ENCODE data around the gene MADD. TPM values are rescaled to one million over a fixed set of nuclear protein-coding genes. Genes with fewer than 3 reads are reported as not detected.

The MADD gene
- total RNA-seq, 1 experiment from 2014 or later, result 41.0 TPM

DNA sequence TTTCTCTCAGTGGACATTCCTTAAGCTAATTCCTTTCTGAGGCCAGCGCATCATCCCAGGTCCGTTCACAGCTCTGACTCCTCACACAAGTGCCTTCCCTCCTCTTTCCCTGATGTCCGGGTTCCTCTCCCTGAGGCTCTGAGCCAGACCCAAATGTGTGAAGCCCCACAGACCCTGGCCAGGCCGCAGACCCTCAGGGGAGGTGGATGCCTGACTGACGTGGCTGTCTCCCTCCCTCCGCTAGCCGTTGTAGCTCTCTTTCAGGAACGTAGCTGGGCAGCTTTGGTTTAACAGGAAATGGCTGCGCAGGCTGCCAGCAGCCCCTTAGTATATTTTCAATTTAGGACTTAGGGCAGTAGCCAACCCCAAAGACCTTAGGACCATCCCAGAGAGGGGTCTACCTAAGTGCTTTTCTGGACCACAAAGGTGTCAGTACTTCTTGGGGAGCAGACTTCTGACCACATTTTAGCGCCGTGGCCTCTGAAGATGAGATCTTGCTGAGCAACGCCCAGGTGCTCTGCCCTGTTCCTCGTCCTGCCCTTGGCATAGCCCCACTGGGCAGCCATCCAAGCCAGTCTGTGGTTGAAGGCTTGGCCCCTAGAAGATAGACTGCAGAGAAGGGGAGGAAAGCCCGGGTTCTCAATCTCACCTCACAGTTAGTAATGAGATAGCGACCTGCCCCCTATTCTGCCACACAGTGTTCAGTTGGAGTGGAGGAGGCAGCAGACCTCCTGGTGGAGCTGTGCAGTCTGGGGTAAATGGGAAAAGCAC lies 55.5 kb downstream of the MADD start:
- Histone ChIP-seq H3T11ph (ENCODE audit: low read length) (no peak overlapping the region), H4K5ac (ENCODE audit: insufficient read length, low read depth, low read length) (no peak overlapping the region), H3K14ac (ENCODE audit: insufficient read depth, low read length) (no peak overlapping the region), H2BK20ac (ENCODE audit: low read depth, low read length, poor library complexity, severe bottlenecking) (no peak overlapping the region), H3K9me3 (ENCODE audit: control insufficient read depth, low read depth, low read length) (no peaks in the 10 kb centered on the region), H3K4me2 (ENCODE audit: insufficient read depth, insufficient read length, low read length) (no peak overlapping the region), H3K4me1 (ENCODE audit: insufficient read depth, low read length) (no peaks in the 10 kb centered on the region), H2BK120ac (ENCODE audit: low read depth, low read length, poor library complexity, severe bottlenecking) (no peak overlapping the region), H3K18ac (ENCODE audit: insufficient read length, low read depth, low read length) (no peak overlapping the region), H3K56ac (ENCODE audit: insufficient read length, low read depth, low read length) (no peak overlapping the region), H3K23me2 (ENCODE audit: insufficient read length, low read depth, low read length, poor library complexity, severe bottlenecking) (no peaks in the 10 kb centered on the region), H4K91ac (ENCODE audit: insufficient read length, low read depth, low read length) (no peak overlapping the region), H2BK12ac (ENCODE audit: insufficient read length, low read depth, low read length) (no peak overlapping the region), H3K9ac (ENCODE audit: extremely low read depth, insufficient read length, low read length) (no peak overlapping the region), H3K23ac (ENCODE audit: insufficient read length, low read depth, low read length) (no peak overlapping the region), H3K27ac (ENCODE audit: insufficient read length, low read depth, low read length) (no peak overlapping the region), H3K79me1 (ENCODE audit: insufficient read depth, low read depth, low read length, poor library complexity, severe bottlenecking) (no peaks in the 10 kb centered on the region), H2AFZ (ENCODE audit: low read length) (no peak overlapping the region), H2BK15ac (ENCODE audit: low read depth, low read length) (no peak overlapping the region), H3K79me2 (ENCODE audit: insufficient read depth, low read length) (no peaks in the 10 kb centered on the region), H4K20me1 (ENCODE audit: control insufficient read depth, insufficient read depth, insufficient read length) (no peaks in the 10 kb centered on the region), H2AK5ac (ENCODE audit: insufficient read length, low read length) (no peak overlapping the region), H3K27me3 (ENCODE audit: insufficient read depth, low read length) (no peaks in the 10 kb centered on the region), H2BK5ac (ENCODE audit: insufficient read length, low read length) (no peak overlapping the region), H4K8ac (replicated peaks; ENCODE audit: insufficient read length, low read depth, low read length) (no peak overlapping the region), H3K4ac (ENCODE audit: low read depth, low read length) (no peak overlapping the region)
- no peak for DNase-seq
- Mint-ChIP-seq H3K4me3 (no peak overlapping the region), H3K36me3 (ENCODE audit: insufficient read depth in 1 of 3, low read depth in 3 of 3) (peaks cover 5 to 42% (median 34%) of the 10 kb centered on the region in 3 experiments; a peak in 5 of 7 replicates), H3K4me1 (no peaks in the 10 kb centered on the region), H3K27ac (peak overlapping the region in 1 of 3 experiments; percentile 39; a peak in 4 of 7 replicates), H3K9me3 (no peaks in the 10 kb centered on the region), H3K27me3 (ENCODE audit: low read depth) (no peaks in the 10 kb centered on the region)
- WGBS (ENCODE audit: extremely low coverage, insufficient read length, low lambda C conversion rate), result no CpG with 5 or more reads among the region's 15 CpGs
- TF ChIP-seq, protein P1, sequence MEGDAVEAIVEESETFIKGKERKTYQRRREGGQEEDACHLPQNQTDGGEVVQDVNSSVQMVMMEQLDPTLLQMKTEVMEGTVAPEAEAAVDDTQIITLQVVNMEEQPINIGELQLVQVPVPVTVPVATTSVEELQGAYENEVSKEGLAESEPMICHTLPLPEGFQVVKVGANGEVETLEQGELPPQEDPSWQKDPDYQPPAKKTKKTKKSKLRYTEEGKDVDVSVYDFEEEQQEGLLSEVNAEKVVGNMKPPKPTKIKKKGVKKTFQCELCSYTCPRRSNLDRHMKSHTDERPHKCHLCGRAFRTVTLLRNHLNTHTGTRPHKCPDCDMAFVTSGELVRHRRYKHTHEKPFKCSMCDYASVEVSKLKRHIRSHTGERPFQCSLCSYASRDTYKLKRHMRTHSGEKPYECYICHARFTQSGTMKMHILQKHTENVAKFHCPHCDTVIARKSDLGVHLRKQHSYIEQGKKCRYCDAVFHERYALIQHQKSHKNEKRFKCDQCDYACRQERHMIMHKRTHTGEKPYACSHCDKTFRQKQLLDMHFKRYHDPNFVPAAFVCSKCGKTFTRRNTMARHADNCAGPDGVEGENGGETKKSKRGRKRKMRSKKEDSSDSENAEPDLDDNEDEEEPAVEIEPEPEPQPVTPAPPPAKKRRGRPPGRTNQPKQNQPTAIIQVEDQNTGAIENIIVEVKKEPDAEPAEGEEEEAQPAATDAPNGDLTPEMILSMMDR (conservative IDR thresholded peaks at IDR 0.05), result no peak
